HEK293 (cell line): Measurements from ENCODE around the gene PLCD3.

Experiments used
- CTCF ChIA-PET: fragments of 350-600 bp; formaldehyde crosslinking; extraction: SDS; loops from one replicate; lab custom pipeline; 2021; ENCODE audit warnings: antibody characterized with exemption; lab: Yijun Ruan, JAX
- POLR2A ChIA-PET: fragments of 300-600 bp; formaldehyde crosslinking; extraction: SDS; loops from one replicate; lab custom pipeline; 2020; ENCODE audit warnings: antibody characterized with exemption, inconsistent platforms; lab: Yijun Ruan, JAX
- H3K27ac ChIP-seq: fragments of 200-500 bp; sonication (Bioruptor generic); 2 replicates; pipeline ENCODE4 v1.5.1; 2014; ENCODE audit warnings: low read depth, low read length, control low read depth, inconsistent platforms; ENCODE audit errors: extremely low read depth
- H3K36me3 ChIP-seq, 2 experiments: fragments of 200-500 bp in 1 of 2; sonication (Bioruptor generic) in 1 of 2; 1 replicate in 1 of 2; 2 replicates in 1 of 2; pipeline ENCODE4 v1.5.1; 2014 to 2017; ENCODE audit warnings: inconsistent platforms in 2 of 2, low read length in 2 of 2; ENCODE audit not compliant: control insufficient read depth in 2 of 2, insufficient read depth in 1 of 2
- H3K4me1 ChIP-seq: fragments of 200-500 bp; sonication (Bioruptor generic); 2 replicates; pipeline ENCODE4 v1.5.1; 2014; ENCODE audit warnings: mild to moderate bottlenecking, low read length, inconsistent platforms; ENCODE audit not compliant: control insufficient read depth, insufficient read depth
- H3K4me3 ChIP-seq: 2 replicates; pipeline ENCODE4 v1.5.1; 2011; ENCODE audit warnings: low read depth, mild to moderate bottlenecking, control low read depth, low read length, moderate library complexity
- H3K9me3 ChIP-seq: fragments of 200-500 bp; sonication (Bioruptor generic); 2 replicates; pipeline ENCODE4 v1.5.1; 2014; ENCODE audit warnings: low read depth, low read length, inconsistent platforms; ENCODE audit not compliant: control insufficient read depth, insufficient read depth
- EGR2 ChIP-seq: fragments of 450-650 bp; formaldehyde crosslinking; IDR thresholded peaks from 2 replicates; pipeline ENCODE4 v1.5.1; 2016; ENCODE audit warnings: low read depth, missing biosample characterization, missing genetic modification characterization
- MYNN ChIP-seq: fragments of 450-650 bp; formaldehyde crosslinking; IDR thresholded peaks from 2 replicates; pipeline ENCODE4 v1.5.1; 2016; ENCODE audit warnings: missing biosample characterization, missing genetic modification characterization, borderline replicate concordance
- RBAK ChIP-seq: fragments of 450-650 bp; formaldehyde crosslinking; IDR thresholded peaks from 2 replicates; pipeline ENCODE4 v1.5.1; 2016; ENCODE audit warnings: missing biosample characterization, missing genetic modification characterization
- REPIN1 ChIP-seq: fragments of 450-650 bp; formaldehyde crosslinking; IDR thresholded peaks from 2 replicates; pipeline ENCODE4 v1.5.1; 2017; ENCODE audit warnings: missing biosample characterization, missing genetic modification characterization, low read depth
- SP2 ChIP-seq: fragments of 450-650 bp; formaldehyde crosslinking; IDR thresholded peaks from 2 replicates; pipeline ENCODE4 v1.5.1; 2016; ENCODE audit warnings: missing biosample characterization, missing genetic modification characterization
- TCF7L2 ChIP-seq: IDR thresholded peaks from 2 replicates; pipeline ENCODE4 v1.6.1; 2011; ENCODE audit warnings: low read depth, mild to moderate bottlenecking, inconsistent platforms, low read length, moderate library complexity, borderline replicate concordance
- ZBTB1 ChIP-seq: fragments of 450-650 bp; formaldehyde crosslinking; IDR thresholded peaks from 2 replicates; pipeline ENCODE4 v1.5.1; 2016; ENCODE audit warnings: missing biosample characterization, missing genetic modification characterization
- ZFHX2 ChIP-seq: fragments of 450-650 bp; formaldehyde crosslinking; conservative IDR thresholded peaks from 2 replicates; pipeline ENCODE4 v1.5.1; 2016; ENCODE audit warnings: missing biosample characterization, missing genetic modification characterization
- ZNF311 ChIP-seq: fragments of 450-650 bp; formaldehyde crosslinking; IDR thresholded peaks from 2 replicates; pipeline ENCODE4 v1.5.1; 2017; ENCODE audit warnings: missing biosample characterization, missing genetic modification characterization, borderline replicate concordance
- ZNF433 ChIP-seq: fragments of 450-650 bp; formaldehyde crosslinking; IDR thresholded peaks from 2 replicates; pipeline ENCODE4 v1.5.1; 2016; ENCODE audit warnings: missing biosample characterization, missing genetic modification characterization, low read depth
- ZNF529 ChIP-seq: fragments of 450-650 bp; formaldehyde crosslinking; IDR thresholded peaks from 2 replicates; pipeline ENCODE4 v1.5.1; 2017; ENCODE audit warnings: missing genetic modification characterization, missing biosample characterization; ENCODE audit not compliant: insufficient replicate concordance
- ZNF555 ChIP-seq: fragments of 450-650 bp; formaldehyde crosslinking; conservative IDR thresholded peaks from 2 replicates; pipeline ENCODE4 v1.5.1; 2017; ENCODE audit warnings: missing biosample characterization, mild to moderate bottlenecking, missing genetic modification characterization, inconsistent platforms
- ZNF558 ChIP-seq: fragments of 450-650 bp; formaldehyde crosslinking; IDR thresholded peaks from 2 replicates; pipeline ENCODE4 v1.5.1; 2016; ENCODE audit warnings: missing biosample characterization, missing genetic modification characterization
- ZNF664 ChIP-seq: fragments of 450-650 bp; formaldehyde crosslinking; IDR thresholded peaks from 2 replicates; pipeline ENCODE4 v1.5.1; 2016; ENCODE audit warnings: missing biosample characterization, missing genetic modification characterization
- ZNF677 ChIP-seq: fragments of 450-650 bp; IDR thresholded peaks from 2 replicates; pipeline ENCODE4 v1.5.0; 2018; ENCODE audit warnings: missing biosample characterization, mild to moderate bottlenecking, missing genetic modification characterization, moderate library complexity
- ZNF747 ChIP-seq: fragments of 450-650 bp; formaldehyde crosslinking; IDR thresholded peaks from 2 replicates; pipeline ENCODE4 v1.5.1; 2016; ENCODE audit warnings: missing biosample characterization, missing genetic modification characterization
- ZNF768 ChIP-seq: fragments of 450-650 bp; formaldehyde crosslinking; IDR thresholded peaks from 2 replicates; pipeline ENCODE4 v1.5.1; 2018; ENCODE audit warnings: missing biosample characterization, mild to moderate bottlenecking, missing genetic modification characterization
- ZSCAN23 ChIP-seq: fragments of 450-650 bp; formaldehyde crosslinking; IDR thresholded peaks from 2 replicates; pipeline ENCODE4 v1.5.1; 2016; ENCODE audit warnings: missing biosample characterization, missing genetic modification characterization
- TF ChIP-seq, protein P1 (sequence below): fragments of 450-650 bp; IDR thresholded peaks from 2 replicates; pipeline ENCODE4 v1.5.1; 2018; ENCODE audit warnings: missing biosample characterization, missing genetic modification characterization
- TF ChIP-seq, protein P2 (sequence below): fragments of 450-650 bp; formaldehyde crosslinking; IDR thresholded peaks from 2 replicates; pipeline ENCODE4 v1.5.1; 2017; ENCODE audit warnings: missing biosample characterization, missing genetic modification characterization
- TF ChIP-seq, protein P3 (sequence below): fragments of 450-650 bp; formaldehyde crosslinking; IDR thresholded peaks from 2 replicates; pipeline ENCODE4 v1.5.1; 2016; ENCODE audit warnings: missing biosample characterization, missing genetic modification characterization

The PLCD3 gene

DNA sequence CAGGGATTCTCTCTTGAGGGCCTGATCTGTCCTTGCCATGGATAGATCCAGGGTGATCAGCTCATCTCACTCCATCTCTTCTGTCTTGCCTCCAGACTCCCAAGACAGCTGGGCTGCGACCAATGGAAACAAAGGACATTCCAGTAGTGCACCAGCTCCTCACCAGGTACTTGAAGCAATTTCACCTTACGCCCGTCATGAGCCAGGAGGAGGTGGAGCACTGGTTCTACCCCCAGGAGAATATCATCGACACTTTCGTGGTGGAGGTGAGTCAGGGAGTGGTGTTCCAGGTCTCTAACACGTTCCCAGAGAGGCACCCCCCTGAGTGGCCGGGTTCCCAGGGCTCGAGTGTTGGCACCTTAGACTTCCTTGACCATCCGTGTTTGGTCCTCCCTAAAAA lies 29.5 kb downstream of the PLCD3 start:
- Histone ChIP-seq H3K4me1 (no peaks in the 10 kb centered on the region), H3K9me3 (no peaks in the 10 kb centered on the region), H3K4me3 (no peak overlapping the region), H3K27ac (no peak overlapping the region), H3K36me3 (peaks cover 43 to 91% of the 10 kb centered on the region in 2 experiments)
- ChIA-PET CTCF (interaction anchor here (1.0 to 1.5 kb wide), 3 partner anchors 35 to 183 kb away, joined by 3 to 5 read pairs (median 3); no protein-coding TSS in a partner anchor), POLR2A (no interaction called here)
- no peak for TF ChIP-seq ZNF529 (tag by site-specific recombination)
- no peak for TF ChIP-seq ZNF677
- no peak for TF ChIP-seq ZNF768 (tag by site-specific recombination)
- TF ChIP-seq ZNF664, result no peak
- TF ChIP-seq EGR2 (tag by site-specific recombination), result no peak
- TF ChIP-seq ZBTB1 (tag by site-specific recombination), result no peak
- no peak for TF ChIP-seq ZNF558 (tag by site-specific recombination)
- TF ChIP-seq, protein P1, sequence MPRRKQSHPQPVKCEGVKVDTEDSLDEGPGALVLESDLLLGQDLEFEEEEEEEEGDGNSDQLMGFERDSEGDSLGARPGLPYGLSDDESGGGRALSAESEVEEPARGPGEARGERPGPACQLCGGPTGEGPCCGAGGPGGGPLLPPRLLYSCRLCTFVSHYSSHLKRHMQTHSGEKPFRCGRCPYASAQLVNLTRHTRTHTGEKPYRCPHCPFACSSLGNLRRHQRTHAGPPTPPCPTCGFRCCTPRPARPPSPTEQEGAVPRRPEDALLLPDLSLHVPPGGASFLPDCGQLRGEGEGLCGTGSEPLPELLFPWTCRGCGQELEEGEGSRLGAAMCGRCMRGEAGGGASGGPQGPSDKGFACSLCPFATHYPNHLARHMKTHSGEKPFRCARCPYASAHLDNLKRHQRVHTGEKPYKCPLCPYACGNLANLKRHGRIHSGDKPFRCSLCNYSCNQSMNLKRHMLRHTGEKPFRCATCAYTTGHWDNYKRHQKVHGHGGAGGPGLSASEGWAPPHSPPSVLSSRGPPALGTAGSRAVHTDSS (tag by site-specific recombination), result no peak
- no peak for TF ChIP-seq REPIN1 (tag by site-specific recombination)

GRCh38 chr17:45101883-45102811 lies 30.2 kb downstream of the PLCD3 start:
- no peak for TF ChIP-seq ZSCAN23 (tag by site-specific recombination)
- no peak for TF ChIP-seq TCF7L2
- no peak for TF ChIP-seq ZNF311 (tag by site-specific recombination)
- TF ChIP-seq ZNF555 (tag by site-specific recombination), result no peak
- TF ChIP-seq ZNF433, result no peak
- no peak for TF ChIP-seq RBAK (tag by site-specific recombination)
- TF ChIP-seq ZNF747 (tag by site-specific recombination), result no peak
- peak; percentile 65; the same call in 1 of the 2 replicates for TF ChIP-seq EGR2 (tag by site-specific recombination)
- TF ChIP-seq, protein P2, sequence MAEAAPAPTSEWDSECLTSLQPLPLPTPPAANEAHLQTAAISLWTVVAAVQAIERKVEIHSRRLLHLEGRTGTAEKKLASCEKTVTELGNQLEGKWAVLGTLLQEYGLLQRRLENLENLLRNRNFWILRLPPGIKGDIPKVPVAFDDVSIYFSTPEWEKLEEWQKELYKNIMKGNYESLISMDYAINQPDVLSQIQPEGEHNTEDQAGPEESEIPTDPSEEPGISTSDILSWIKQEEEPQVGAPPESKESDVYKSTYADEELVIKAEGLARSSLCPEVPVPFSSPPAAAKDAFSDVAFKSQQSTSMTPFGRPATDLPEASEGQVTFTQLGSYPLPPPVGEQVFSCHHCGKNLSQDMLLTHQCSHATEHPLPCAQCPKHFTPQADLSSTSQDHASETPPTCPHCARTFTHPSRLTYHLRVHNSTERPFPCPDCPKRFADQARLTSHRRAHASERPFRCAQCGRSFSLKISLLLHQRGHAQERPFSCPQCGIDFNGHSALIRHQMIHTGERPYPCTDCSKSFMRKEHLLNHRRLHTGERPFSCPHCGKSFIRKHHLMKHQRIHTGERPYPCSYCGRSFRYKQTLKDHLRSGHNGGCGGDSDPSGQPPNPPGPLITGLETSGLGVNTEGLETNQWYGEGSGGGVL (tag by site-specific recombination), result no peak
- TF ChIP-seq, protein P3, sequence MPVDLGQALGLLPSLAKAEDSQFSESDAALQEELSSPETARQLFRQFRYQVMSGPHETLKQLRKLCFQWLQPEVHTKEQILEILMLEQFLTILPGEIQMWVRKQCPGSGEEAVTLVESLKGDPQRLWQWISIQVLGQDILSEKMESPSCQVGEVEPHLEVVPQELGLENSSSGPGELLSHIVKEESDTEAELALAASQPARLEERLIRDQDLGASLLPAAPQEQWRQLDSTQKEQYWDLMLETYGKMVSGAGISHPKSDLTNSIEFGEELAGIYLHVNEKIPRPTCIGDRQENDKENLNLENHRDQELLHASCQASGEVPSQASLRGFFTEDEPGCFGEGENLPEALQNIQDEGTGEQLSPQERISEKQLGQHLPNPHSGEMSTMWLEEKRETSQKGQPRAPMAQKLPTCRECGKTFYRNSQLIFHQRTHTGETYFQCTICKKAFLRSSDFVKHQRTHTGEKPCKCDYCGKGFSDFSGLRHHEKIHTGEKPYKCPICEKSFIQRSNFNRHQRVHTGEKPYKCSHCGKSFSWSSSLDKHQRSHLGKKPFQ (tag by site-specific recombination), result no peak
- TF ChIP-seq ZFHX2 (tag by site-specific recombination), result peak; percentile 41
- no peak for TF ChIP-seq SP2 (tag by site-specific recombination)
- TF ChIP-seq MYNN, result no peak
- Histone ChIP-seq H3K4me1 (no peaks in the 10 kb centered on the region), H3K36me3 (peaks cover 49 to 91% of the 10 kb centered on the region in 2 experiments), H3K9me3 (no peaks in the 10 kb centered on the region), H3K27ac (0 out of 2 replicates have a peak overlapping the region, but pooled peaks have one; percentile 24), H3K4me3 (no peak overlapping the region)
- CTCF ChIA-PET, result interaction anchor here (0.7 to 1.5 kb wide), 3 partner anchors 33 to 182 kb away, joined by 3 to 5 read pairs (median 3); no protein-coding TSS in a partner anchor
- POLR2A ChIA-PET, result no interaction called here
